WTC11 (cell line): ENCODE results near the gene RLN2.

Experiments
- ATF1 ChIP-seq: sonication (generic); formaldehyde crosslinking; IDR thresholded peaks from 2 replicates; pipeline ENCODE4 v1.8.1; 2023; ENCODE audit warnings: mild to moderate bottlenecking, moderate library complexity, missing genetic modification reagents
- HMGXB4 ChIP-seq: sonication (generic); formaldehyde crosslinking; IDR thresholded peaks from 2 replicates; pipeline ENCODE4 v1.8.1; 2023; ENCODE audit warnings: mild to moderate bottlenecking, moderate library complexity, missing genetic modification reagents
- JUN ChIP-seq: sonication (generic); formaldehyde crosslinking; IDR thresholded peaks from 2 replicates; pipeline ENCODE4 v1.8.0; 2023; ENCODE audit warnings: mild to moderate bottlenecking, missing genetic modification reagents
- KAT7 ChIP-seq: sonication (generic); formaldehyde crosslinking; IDR thresholded peaks from 2 replicates; pipeline ENCODE4 v1.8.1; 2023; ENCODE audit warnings: missing genetic modification reagents, mild to moderate bottlenecking, borderline replicate concordance
- NFE2L1 ChIP-seq: sonication (generic); formaldehyde crosslinking; IDR thresholded peaks from 2 replicates; pipeline ENCODE4 v1.8.1; 2023; ENCODE audit warnings: missing genetic modification reagents
- NFYB ChIP-seq: sonication (generic); formaldehyde crosslinking; conservative IDR thresholded peaks from 2 replicates; pipeline ENCODE4 v1.8.0; 2022; ENCODE audit warnings: low read depth, missing genetic modification reagents
- NR2C2 ChIP-seq: sonication (generic); formaldehyde crosslinking; IDR thresholded peaks from 2 replicates; pipeline ENCODE4 v1.8.0; 2022; ENCODE audit warnings: mild to moderate bottlenecking, missing genetic modification reagents
- SP1 ChIP-seq: sonication (generic); formaldehyde crosslinking; conservative IDR thresholded peaks from 2 replicates; pipeline ENCODE4 v1.8.1; 2022; ENCODE audit warnings: missing genetic modification reagents
- USF2 ChIP-seq: sonication (generic); formaldehyde crosslinking; IDR thresholded peaks from 2 replicates; pipeline ENCODE4 v1.8.1; 2023; ENCODE audit warnings: mild to moderate bottlenecking, missing genetic modification reagents, moderate library complexity
- ZBTB21 ChIP-seq: sonication (generic); formaldehyde crosslinking; IDR thresholded peaks from 2 replicates; pipeline ENCODE4 v1.8.1; 2023; ENCODE audit warnings: mild to moderate bottlenecking, missing genetic modification reagents, borderline replicate concordance
- ZNF532 ChIP-seq: fragments of 250-450 bp; sonication (Bioruptor Pico); IDR thresholded peaks from 2 replicates; pipeline ENCODE4 v1.9.0; 2021; ENCODE audit warnings: mild to moderate bottlenecking, borderline replicate concordance
- TF ChIP-seq, protein P1 (sequence below): fragments of 200-600 bp; IDR thresholded peaks from 2 replicates; pipeline ENCODE4 v1.8.0; 2022; ENCODE audit warnings: antibody characterized with exemption
- TF ChIP-seq, protein P2 (sequence below): sonication (generic); formaldehyde crosslinking; conservative IDR thresholded peaks from 2 replicates; pipeline ENCODE4 v1.8.1; 2022; ENCODE audit warnings: mild to moderate bottlenecking, missing genetic modification reagents
- TF ChIP-seq, protein P3 (sequence below): sonication (generic); formaldehyde crosslinking; IDR thresholded peaks from 2 replicates; pipeline ENCODE4 v1.8.1; 2023; ENCODE audit warnings: mild to moderate bottlenecking, missing genetic modification reagents

DNA sequence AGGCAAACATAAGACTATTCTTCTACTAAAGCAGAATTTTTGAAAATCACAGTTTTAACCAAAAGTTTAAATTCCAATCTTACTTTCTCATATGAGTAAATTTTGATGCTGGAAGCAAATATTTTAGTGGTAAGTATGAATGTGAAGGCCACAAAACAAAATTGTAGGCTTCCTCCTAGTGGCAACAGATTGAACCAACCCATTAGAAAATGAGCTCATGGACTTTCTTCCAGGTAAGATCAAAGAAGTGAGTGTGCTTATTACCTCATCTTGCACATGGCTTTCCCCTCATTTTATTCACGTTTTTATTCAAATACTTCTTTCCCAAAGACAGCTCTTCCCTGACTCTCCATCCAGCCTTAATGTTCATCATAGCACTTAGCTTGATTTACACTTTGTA is 16.5 kb upstream of the RLN2 start:
- TF ChIP-seq ZBTB21 (CRISPR knock-in tag) (no peak), NR2C2 (CRISPR knock-in tag) (no peak), NFYB (CRISPR knock-in tag) (no peak), USF2 (CRISPR knock-in tag) (no peak), HMGXB4 (CRISPR knock-in tag) (no peak), ATF1 (CRISPR knock-in tag) (no peak), SP1 (no peak), KAT7 (no peak), ZNF532 (CRISPR knock-in tag) (no peak), NFE2L1 (no peak), JUN (CRISPR knock-in tag) (no peak)
- TF ChIP-seq, protein P1, sequence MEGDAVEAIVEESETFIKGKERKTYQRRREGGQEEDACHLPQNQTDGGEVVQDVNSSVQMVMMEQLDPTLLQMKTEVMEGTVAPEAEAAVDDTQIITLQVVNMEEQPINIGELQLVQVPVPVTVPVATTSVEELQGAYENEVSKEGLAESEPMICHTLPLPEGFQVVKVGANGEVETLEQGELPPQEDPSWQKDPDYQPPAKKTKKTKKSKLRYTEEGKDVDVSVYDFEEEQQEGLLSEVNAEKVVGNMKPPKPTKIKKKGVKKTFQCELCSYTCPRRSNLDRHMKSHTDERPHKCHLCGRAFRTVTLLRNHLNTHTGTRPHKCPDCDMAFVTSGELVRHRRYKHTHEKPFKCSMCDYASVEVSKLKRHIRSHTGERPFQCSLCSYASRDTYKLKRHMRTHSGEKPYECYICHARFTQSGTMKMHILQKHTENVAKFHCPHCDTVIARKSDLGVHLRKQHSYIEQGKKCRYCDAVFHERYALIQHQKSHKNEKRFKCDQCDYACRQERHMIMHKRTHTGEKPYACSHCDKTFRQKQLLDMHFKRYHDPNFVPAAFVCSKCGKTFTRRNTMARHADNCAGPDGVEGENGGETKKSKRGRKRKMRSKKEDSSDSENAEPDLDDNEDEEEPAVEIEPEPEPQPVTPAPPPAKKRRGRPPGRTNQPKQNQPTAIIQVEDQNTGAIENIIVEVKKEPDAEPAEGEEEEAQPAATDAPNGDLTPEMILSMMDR: no peak
- TF ChIP-seq, protein P2, sequence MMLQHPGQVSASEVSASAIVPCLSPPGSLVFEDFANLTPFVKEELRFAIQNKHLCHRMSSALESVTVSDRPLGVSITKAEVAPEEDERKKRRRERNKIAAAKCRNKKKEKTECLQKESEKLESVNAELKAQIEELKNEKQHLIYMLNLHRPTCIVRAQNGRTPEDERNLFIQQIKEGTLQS (CRISPR knock-in tag): no peak
- TF ChIP-seq, protein P3, sequence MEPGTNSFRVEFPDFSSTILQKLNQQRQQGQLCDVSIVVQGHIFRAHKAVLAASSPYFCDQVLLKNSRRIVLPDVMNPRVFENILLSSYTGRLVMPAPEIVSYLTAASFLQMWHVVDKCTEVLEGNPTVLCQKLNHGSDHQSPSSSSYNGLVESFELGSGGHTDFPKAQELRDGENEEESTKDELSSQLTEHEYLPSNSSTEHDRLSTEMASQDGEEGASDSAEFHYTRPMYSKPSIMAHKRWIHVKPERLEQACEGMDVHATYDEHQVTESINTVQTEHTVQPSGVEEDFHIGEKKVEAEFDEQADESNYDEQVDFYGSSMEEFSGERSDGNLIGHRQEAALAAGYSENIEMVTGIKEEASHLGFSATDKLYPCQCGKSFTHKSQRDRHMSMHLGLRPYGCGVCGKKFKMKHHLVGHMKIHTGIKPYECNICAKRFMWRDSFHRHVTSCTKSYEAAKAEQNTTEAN (CRISPR knock-in tag): no peak
